HL-60 (cell line): ENCODE measurements around the gene ATP6V1B1.

Experiments
- DNase-seq, 2 experiments: peaks; one replicate each; pipeline ENCODE4 v3.0.0-alpha.2; 2010 to 2020; ENCODE audit warnings: low read depth in 1 of 2, low spot score in 1 of 2
- H3K27ac ChIP-seq: fragments of 250-450 bp; sonication (Bioruptor Pico); replicated peaks from 2 replicates; pipeline ENCODE4 v1.5.1; 2020; ENCODE audit warnings: mild to moderate bottlenecking, moderate library complexity
- H3K27me3 ChIP-seq: fragments of 250-450 bp; sonication (Bioruptor Pico); 2 replicates; pipeline ENCODE4 v1.5.1; 2021; ENCODE audit warnings: mild to moderate bottlenecking, moderate library complexity; ENCODE audit not compliant: insufficient read depth, poor library complexity, severe bottlenecking
- H3K4me3 ChIP-seq: replicated peaks from 2 replicates; pipeline ENCODE4 v1.5.1; 2011; ENCODE audit warnings: mild to moderate bottlenecking, control low read depth, low read length; ENCODE audit not compliant: insufficient read depth
- GABPA ChIP-seq: IDR thresholded peaks from 2 replicates; pipeline ENCODE4 v1.6.1; 2012; ENCODE audit warnings: low read depth
- POLR2AphosphoS5 ChIP-seq: IDR thresholded peaks from 2 replicates; pipeline ENCODE4 v1.6.1; 2012; ENCODE audit warnings: low read depth
- SPI1 ChIP-seq: IDR thresholded peaks from 2 replicates; pipeline ENCODE4 v1.6.1; 2012; ENCODE audit warnings: low read depth, mild to moderate bottlenecking, borderline replicate concordance
- TF ChIP-seq, protein P1 (sequence below): IDR thresholded peaks from 2 replicates; pipeline ENCODE4 v1.6.1; 2012; ENCODE audit warnings: low read depth; ENCODE audit not compliant: insufficient replicate concordance
- TF ChIP-seq, protein P2 (sequence below): IDR thresholded peaks from one replicate; pipeline ENCODE4 v1.5.1; 2011; ENCODE audit warnings: low read length, control low read depth, inconsistent platforms; ENCODE audit not compliant: insufficient read depth

Gene ATP6V1B1

DNA sequence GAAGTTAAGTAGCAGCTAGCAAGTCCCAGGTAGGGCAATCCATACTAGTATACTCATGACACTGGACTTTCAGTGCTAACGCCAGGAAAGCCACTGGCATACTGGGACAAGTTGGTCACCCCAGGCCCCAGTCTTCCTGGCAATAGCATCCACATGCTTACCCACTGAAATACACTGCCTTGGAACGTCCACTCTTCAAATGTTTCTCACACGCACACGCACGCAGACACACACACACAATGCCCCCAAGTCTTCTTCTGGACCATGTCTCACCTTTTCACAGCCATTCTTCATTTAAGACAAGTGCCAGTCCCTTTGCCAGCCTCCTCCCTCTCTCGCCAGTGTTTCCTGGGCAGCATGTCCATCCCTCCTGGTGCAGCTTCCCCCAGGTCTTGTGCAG, 67.7 kb downstream of the ATP6V1B1 start:
- TF ChIP-seq, protein P1, sequence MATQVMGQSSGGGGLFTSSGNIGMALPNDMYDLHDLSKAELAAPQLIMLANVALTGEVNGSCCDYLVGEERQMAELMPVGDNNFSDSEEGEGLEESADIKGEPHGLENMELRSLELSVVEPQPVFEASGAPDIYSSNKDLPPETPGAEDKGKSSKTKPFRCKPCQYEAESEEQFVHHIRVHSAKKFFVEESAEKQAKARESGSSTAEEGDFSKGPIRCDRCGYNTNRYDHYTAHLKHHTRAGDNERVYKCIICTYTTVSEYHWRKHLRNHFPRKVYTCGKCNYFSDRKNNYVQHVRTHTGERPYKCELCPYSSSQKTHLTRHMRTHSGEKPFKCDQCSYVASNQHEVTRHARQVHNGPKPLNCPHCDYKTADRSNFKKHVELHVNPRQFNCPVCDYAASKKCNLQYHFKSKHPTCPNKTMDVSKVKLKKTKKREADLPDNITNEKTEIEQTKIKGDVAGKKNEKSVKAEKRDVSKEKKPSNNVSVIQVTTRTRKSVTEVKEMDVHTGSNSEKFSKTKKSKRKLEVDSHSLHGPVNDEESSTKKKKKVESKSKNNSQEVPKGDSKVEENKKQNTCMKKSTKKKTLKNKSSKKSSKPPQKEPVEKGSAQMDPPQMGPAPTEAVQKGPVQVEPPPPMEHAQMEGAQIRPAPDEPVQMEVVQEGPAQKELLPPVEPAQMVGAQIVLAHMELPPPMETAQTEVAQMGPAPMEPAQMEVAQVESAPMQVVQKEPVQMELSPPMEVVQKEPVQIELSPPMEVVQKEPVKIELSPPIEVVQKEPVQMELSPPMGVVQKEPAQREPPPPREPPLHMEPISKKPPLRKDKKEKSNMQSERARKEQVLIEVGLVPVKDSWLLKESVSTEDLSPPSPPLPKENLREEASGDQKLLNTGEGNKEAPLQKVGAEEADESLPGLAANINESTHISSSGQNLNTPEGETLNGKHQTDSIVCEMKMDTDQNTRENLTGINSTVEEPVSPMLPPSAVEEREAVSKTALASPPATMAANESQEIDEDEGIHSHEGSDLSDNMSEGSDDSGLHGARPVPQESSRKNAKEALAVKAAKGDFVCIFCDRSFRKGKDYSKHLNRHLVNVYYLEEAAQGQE, result no peak
- no peaks in the 10 kb centered on the region for H3K27me3 ChIP-seq
- no peak overlapping the region for H3K27ac ChIP-seq
- DNase-seq, result no peak
- H3K4me3 ChIP-seq, result no peak overlapping the region

DNA sequence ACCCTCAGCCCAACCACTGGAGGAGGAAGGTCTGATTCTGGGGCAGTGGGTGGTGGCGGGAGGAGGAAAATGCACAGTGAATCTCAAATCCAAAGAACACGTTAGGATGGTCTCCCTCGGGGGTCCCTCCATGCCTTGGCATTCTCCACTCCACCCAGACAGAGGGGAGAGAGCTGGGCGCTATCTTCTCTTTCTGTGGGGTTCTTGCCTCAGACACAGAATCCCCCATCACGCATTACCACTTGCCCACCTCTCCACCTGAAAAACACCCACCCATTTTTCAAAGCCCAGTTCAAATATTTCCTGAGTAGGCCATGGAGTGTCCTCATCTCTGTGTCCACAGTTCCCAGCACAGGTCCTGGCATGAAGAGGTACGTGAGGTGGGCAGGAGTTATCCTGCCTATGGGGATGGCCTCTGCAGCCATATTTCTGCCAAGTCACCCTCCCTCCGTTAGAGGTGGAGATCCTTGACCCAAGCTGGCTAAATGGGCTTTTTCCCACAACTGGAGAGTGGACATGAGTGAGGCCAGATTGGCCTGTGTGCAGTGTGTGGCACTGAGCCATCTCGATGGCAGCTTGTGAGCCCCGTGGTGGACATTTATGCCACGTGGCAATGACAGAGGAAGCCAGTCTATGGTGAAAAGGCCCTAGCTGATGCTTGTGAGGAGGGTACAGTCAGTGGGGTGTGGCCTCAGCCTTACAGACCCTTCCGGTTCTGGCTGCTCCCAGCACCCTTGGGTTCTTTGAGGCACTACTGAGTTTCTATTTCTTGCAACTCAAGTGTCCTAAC, 68.5 kb downstream of the ATP6V1B1 start:
- Histone ChIP-seq H3K27ac (no peak overlapping the region), H3K27me3 (no peaks in the 10 kb centered on the region), H3K4me3 (no peak overlapping the region)
- no peak for TF ChIP-seq SPI1
- TF ChIP-seq POLR2AphosphoS5, result no peak
- TF ChIP-seq, protein P2, sequence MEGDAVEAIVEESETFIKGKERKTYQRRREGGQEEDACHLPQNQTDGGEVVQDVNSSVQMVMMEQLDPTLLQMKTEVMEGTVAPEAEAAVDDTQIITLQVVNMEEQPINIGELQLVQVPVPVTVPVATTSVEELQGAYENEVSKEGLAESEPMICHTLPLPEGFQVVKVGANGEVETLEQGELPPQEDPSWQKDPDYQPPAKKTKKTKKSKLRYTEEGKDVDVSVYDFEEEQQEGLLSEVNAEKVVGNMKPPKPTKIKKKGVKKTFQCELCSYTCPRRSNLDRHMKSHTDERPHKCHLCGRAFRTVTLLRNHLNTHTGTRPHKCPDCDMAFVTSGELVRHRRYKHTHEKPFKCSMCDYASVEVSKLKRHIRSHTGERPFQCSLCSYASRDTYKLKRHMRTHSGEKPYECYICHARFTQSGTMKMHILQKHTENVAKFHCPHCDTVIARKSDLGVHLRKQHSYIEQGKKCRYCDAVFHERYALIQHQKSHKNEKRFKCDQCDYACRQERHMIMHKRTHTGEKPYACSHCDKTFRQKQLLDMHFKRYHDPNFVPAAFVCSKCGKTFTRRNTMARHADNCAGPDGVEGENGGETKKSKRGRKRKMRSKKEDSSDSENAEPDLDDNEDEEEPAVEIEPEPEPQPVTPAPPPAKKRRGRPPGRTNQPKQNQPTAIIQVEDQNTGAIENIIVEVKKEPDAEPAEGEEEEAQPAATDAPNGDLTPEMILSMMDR, result no peak
- TF ChIP-seq GABPA, result no peak
- TF ChIP-seq, protein P1, result no peak
- DNase-seq, result no peak

DNA sequence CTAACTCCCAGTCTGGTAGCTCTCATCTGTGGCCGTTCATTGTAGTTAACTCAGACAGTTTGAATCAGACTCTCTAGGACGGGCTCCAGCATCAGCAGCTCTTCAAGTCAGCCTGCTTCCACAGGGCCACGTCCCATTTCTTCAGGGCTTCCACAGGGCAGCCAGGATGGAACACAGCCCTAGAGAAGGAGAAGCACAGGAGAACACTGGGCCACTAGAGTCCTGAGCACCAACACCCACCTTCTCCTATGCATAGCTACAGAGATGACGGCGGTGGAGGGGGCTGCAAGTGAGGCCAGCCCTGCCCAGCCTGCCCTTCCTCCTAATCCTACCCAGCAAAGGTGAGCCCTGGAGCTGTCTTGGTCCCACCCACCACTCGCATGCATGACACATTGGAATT, 69.2 kb downstream of the ATP6V1B1 start:
- H3K27me3 ChIP-seq, result no peaks in the 10 kb centered on the region
- no peak overlapping the region for H3K4me3 ChIP-seq
- no peak overlapping the region for H3K27ac ChIP-seq
- TF ChIP-seq, protein P2, result no peak
- TF ChIP-seq POLR2AphosphoS5, result no peak
- TF ChIP-seq, protein P1, result no peak
- no peak for TF ChIP-seq SPI1
- no peak for DNase-seq
